A673 (cell line): ENCODE data around the gene RIC8B. TPM values are rescaled to one million over a fixed set of nuclear protein-coding genes. Genes with fewer than 3 reads are reported as not detected.

Experiments used
- BruUV-seq: library from RNA; stranded (reverse); fragments of 400-500 nt; replicated peaks from 2 replicates; lab custom pipeline; 2021; lab: Mats Ljungman, UMichigan
- CTCF ChIA-PET: fragments of 300-600 bp; sonication (Branson Sonifier 250); formaldehyde crosslinking; loops from one replicate; lab custom pipeline; 2022; ENCODE audit warnings: antibody characterized with exemption; lab: Charles Lee
- POLR2A ChIA-PET: fragments of 300-600 bp; sonication (Branson Sonifier 250); formaldehyde crosslinking; loops from one replicate; lab custom pipeline; 2022; ENCODE audit warnings: antibody characterized with exemption; ENCODE audit not compliant: low non-redundant PET; lab: Charles Lee
- DNase-seq: peaks from one replicate; pipeline ENCODE4 v3.0.0-alpha.2; 2015; ENCODE audit warnings: low spot score
- H3K27ac ChIP-seq: fragments of 200-600 bp; sonication (generic); 2 replicates; pipeline ENCODE4 v1.5.1; 2016; ENCODE audit warnings: mixed run types, low read depth, mild to moderate bottlenecking, mixed read lengths, antibody characterized with exemption, low read length; ENCODE audit not compliant: poor library complexity, severe bottlenecking
- H3K27me3 ChIP-seq: fragments of 200-600 bp; sonication (generic); replicated peaks from 2 replicates; pipeline ENCODE4 v1.6.1; 2017; ENCODE audit warnings: mixed run types, low read depth, mild to moderate bottlenecking, mixed read lengths, antibody characterized with exemption, low read length; ENCODE audit not compliant: insufficient read depth, poor library complexity
- H3K36me3 ChIP-seq: fragments of 200-600 bp; sonication (generic); 2 replicates; pipeline ENCODE4 v1.6.1; 2016; ENCODE audit warnings: mixed run types, mild to moderate bottlenecking, mixed read lengths, antibody characterized with exemption, low read length; ENCODE audit not compliant: insufficient read depth, poor library complexity, severe bottlenecking
- H3K4me1 ChIP-seq: fragments of 200-600 bp; sonication (generic); 2 replicates; pipeline ENCODE4 v1.6.1; 2017; ENCODE audit warnings: mixed run types, mild to moderate bottlenecking, mixed read lengths, antibody characterized with exemption, low read length; ENCODE audit not compliant: insufficient read depth, poor library complexity, severe bottlenecking
- H3K4me3 ChIP-seq: fragments of 200-600 bp; sonication (generic); 2 replicates; pipeline ENCODE4 v1.5.1; 2016; ENCODE audit warnings: low read depth, mixed run types, mild to moderate bottlenecking, mixed read lengths, low read length; ENCODE audit not compliant: poor library complexity, severe bottlenecking
- H3K9me3 ChIP-seq: fragments of 200-600 bp; sonication (generic); 2 replicates; pipeline ENCODE4 v1.6.1; 2016; ENCODE audit warnings: mixed run types, low read depth, mild to moderate bottlenecking, mixed read lengths, antibody characterized with exemption, low read length; ENCODE audit not compliant: poor library complexity, severe bottlenecking
- EZH2 ChIP-seq: fragments of 200-600 bp; sonication (generic); IDR thresholded peaks from 2 replicates; pipeline ENCODE4 v1.6.1; 2017; ENCODE audit warnings: borderline replicate concordance, low read depth, mild to moderate bottlenecking, mixed read lengths, antibody characterized with exemption, low read length; ENCODE audit not compliant: poor library complexity, severe bottlenecking
- intact Hi-C: fragments of 100-400 bp; cut with micrococcal nuclease; formaldehyde crosslinking; loops from one replicate; pipeline ENCODE4 v1.10.0; 2022; ENCODE audit not compliant: unreplicated experiment
- total RNA-seq: library from RNA; stranded (reverse); gene quantifications from 2 replicates; pipeline ENCODE4 v1.2.3, GENCODE V29; 2021
- TF ChIP-seq, protein P1 (sequence below): fragments of 300-800, 200-600 bp; sonication (generic); conservative IDR thresholded peaks from 2 replicates; pipeline ENCODE4 v1.5.1; 2017; ENCODE audit warnings: low read depth, mild to moderate bottlenecking, antibody characterized with exemption, low read length, moderate library complexity, mixed read lengths

The RIC8B gene
- total RNA-seq, 1 experiment from 2014 or later, result 21.3 TPM

DNA sequence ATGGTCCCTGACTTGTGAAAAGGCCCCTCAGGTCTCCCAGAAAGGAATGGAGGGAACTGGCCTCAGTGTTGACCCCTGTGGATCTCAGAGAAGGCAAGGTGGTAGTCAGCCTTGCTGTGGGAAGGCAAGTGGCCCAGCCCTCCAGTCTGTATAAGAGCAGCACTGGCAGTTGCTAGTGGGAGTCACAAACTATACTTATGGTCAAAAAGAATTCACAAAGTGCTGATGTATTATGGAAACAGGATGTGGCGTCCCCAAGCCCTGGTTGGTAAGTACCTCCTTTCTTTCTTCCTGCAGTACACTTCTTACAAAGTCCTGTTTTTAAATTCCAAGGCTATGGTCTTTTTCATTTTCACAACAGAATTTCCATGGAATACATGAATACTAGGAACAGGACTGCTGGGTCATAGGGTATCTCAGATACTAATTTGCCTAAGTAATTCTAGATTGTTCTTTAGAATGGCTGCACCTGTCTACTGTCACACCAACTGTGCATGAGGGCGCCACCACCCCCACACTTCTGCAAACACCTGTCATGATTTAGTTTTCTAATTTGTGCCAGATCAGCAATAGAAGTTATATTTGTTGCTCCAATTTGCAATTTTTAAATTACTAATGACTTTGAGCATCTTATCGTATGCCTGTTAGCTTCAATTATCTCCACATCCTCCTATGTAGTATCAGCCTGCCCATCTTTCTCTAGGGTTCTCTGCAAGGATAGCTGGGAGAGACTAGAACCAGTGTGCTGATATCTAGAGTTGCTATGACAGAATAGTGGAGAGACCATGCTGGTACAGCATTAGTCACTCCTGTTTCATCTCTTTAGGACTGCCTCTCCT lies 140.5 kb downstream of the RIC8B start:
- TF ChIP-seq EZH2, result no peak
- TF ChIP-seq, protein P1, sequence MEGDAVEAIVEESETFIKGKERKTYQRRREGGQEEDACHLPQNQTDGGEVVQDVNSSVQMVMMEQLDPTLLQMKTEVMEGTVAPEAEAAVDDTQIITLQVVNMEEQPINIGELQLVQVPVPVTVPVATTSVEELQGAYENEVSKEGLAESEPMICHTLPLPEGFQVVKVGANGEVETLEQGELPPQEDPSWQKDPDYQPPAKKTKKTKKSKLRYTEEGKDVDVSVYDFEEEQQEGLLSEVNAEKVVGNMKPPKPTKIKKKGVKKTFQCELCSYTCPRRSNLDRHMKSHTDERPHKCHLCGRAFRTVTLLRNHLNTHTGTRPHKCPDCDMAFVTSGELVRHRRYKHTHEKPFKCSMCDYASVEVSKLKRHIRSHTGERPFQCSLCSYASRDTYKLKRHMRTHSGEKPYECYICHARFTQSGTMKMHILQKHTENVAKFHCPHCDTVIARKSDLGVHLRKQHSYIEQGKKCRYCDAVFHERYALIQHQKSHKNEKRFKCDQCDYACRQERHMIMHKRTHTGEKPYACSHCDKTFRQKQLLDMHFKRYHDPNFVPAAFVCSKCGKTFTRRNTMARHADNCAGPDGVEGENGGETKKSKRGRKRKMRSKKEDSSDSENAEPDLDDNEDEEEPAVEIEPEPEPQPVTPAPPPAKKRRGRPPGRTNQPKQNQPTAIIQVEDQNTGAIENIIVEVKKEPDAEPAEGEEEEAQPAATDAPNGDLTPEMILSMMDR, result no peak
- H3K4me3 ChIP-seq, result no peak overlapping the region
- BruUV-seq, result no TSS peak
- H3K4me1 ChIP-seq, result peaks cover 7% of the 10 kb centered on the region
- H3K27me3 ChIP-seq, result no peaks in the 10 kb centered on the region
- intact Hi-C loops, result loop anchor here (5.0 kb wide), 1 partner anchor 73 kb away; no protein-coding TSS in a partner anchor
- ChIA-PET POLR2A (no interaction called here), CTCF (no interaction called here)
- H3K9me3 ChIP-seq, result no peaks in the 10 kb centered on the region
- H3K27ac ChIP-seq, result no peak overlapping the region
- H3K36me3 ChIP-seq, result no peaks in the 10 kb centered on the region
- DNase-seq, result no peak

DNA sequence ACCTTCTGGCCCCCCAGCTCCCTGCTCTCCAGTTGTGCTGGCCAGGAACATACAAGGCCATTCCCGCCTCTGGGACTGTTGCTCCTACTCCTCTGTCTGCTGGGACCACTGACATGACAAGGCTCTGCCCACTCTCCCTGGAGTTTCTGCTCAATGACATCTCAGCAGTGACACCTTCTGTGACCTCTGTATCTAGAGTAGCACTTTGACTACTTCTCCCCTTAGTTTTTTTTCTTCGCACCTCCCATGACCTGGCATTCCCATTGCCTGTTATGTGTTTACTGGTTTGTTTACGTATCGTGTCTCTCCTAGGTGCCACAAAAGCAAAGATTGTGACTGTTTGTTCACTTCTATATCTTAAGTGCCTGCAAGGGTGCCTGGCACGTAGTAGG lies 141.1 kb downstream of the RIC8B start:
- no peak for DNase-seq
- no TSS peak for BruUV-seq
- POLR2A ChIA-PET, result no interaction called here
- intact Hi-C loops, result loop anchor here (5.0 kb wide), 1 partner anchor 73 kb away; no protein-coding TSS in a partner anchor
- no peaks in the 10 kb centered on the region for H3K27me3 ChIP-seq
- no peak overlapping the region for H3K4me3 ChIP-seq
- H3K36me3 ChIP-seq, result no peaks in the 10 kb centered on the region
- H3K27ac ChIP-seq, result no peak overlapping the region
- TF ChIP-seq EZH2, result no peak
- TF ChIP-seq, protein P1, result no peak
- no peaks in the 10 kb centered on the region for H3K9me3 ChIP-seq
- CTCF ChIA-PET, result no interaction called here
- H3K4me1 ChIP-seq, result peaks cover 7% of the 10 kb centered on the region

DNA sequence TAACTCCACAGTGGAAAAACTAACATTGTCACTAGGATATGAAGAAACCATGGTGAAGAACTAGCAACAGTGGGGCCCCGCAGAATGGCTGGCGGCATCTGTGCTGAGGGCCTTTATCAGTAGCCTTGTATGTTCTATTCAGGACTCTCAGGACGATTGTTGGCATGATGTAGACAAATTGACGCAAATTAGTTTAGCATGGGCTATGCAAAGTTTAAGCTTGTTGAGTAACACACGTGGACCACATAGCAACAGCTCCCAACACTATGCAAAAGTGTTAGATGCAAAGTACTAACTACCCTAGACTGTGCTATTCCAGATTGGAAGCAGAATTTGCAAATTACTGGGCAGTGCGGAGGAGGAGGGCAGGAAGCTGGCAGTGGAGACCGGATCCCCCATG lies 143.0 kb downstream of the RIC8B start:
- POLR2A ChIA-PET, result interaction anchor here (0.7 kb wide), 1 partner anchor 78 kb away, joined by 8 read pairs; no protein-coding TSS in a partner anchor
- Histone ChIP-seq H3K4me3 (no peak overlapping the region), H3K4me1 (peaks cover 7% of the 10 kb centered on the region), H3K27me3 (no peaks in the 10 kb centered on the region), H3K36me3 (no peaks in the 10 kb centered on the region), H3K9me3 (no peaks in the 10 kb centered on the region), H3K27ac (no peak overlapping the region)
- intact Hi-C loops, result loop anchor here (5.0 kb wide), 1 partner anchor 75 kb away; no protein-coding TSS in a partner anchor
- TF ChIP-seq EZH2, result no peak
- TF ChIP-seq, protein P1, result no peak
- BruUV-seq, result no TSS peak
- DNase-seq, result no peak
- CTCF ChIA-PET, result interaction anchor here (0.6 kb wide), 1 partner anchor 467 kb away, joined by 3 read pairs; no protein-coding TSS in a partner anchor
